Measurements from ENCODE around the gene DNM2. TPM values are rescaled to one million over a fixed set of nuclear protein-coding genes. Genes with fewer than 3 reads are reported as not detected.

The DNM2 gene
- total RNA-seq, 3 donors from 2014 or later = 83.1 to 98.6 (median 84.5) TPM

GRCh38 chr19:10677751-10678150 is 40.1 kb upstream of the DNM2 start:
- H3K36me3 ChIP-seq = peaks cover 41% of the 10 kb centered on the region

DNA sequence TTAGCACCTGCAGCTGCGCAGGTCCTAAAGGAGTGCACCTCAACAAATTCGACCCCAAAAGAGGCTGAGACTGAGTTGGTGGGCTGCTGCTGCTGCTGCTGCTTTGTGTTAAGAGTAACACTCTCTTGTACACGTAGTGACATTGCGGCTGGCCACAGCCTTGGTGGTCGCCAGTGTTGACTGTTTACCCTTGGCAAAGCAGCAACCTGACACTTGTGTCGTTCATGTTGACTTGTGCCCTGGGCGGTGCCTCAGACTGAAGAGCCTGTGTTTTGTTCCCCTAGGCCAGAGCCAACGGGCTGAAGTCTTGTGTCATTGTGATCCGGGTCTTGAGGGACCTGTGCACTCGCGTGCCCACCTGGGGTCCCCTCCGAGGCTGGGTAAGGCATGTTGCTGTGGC is 39.1 kb upstream of the DNM2 start:
- H3K27me3 ChIP-seq = no peaks in the 10 kb centered on the region
- peaks cover 52% of the 10 kb centered on the region for H3K36me3 ChIP-seq
- no peak for DNase-seq (ENCODE audit: low spot score in 2 of 2)
- H3K9me3 ChIP-seq = no peaks in the 10 kb centered on the region
- no peak overlapping the region for H3K27ac ChIP-seq
- H3K4me3 ChIP-seq = no peak overlapping the region
- intact Hi-C loops (cut with DNase I; ENCODE audit: low total_unique reads) = no loop called here
- no peak for TF ChIP-seq POLR2AphosphoS5 (IDR thresholded peaks at IDR 0.05)
- TF ChIP-seq, protein P1, sequence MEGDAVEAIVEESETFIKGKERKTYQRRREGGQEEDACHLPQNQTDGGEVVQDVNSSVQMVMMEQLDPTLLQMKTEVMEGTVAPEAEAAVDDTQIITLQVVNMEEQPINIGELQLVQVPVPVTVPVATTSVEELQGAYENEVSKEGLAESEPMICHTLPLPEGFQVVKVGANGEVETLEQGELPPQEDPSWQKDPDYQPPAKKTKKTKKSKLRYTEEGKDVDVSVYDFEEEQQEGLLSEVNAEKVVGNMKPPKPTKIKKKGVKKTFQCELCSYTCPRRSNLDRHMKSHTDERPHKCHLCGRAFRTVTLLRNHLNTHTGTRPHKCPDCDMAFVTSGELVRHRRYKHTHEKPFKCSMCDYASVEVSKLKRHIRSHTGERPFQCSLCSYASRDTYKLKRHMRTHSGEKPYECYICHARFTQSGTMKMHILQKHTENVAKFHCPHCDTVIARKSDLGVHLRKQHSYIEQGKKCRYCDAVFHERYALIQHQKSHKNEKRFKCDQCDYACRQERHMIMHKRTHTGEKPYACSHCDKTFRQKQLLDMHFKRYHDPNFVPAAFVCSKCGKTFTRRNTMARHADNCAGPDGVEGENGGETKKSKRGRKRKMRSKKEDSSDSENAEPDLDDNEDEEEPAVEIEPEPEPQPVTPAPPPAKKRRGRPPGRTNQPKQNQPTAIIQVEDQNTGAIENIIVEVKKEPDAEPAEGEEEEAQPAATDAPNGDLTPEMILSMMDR (IDR thresholded peaks at IDR 0.05) = no peak
- no peak for TF ChIP-seq POLR2A (IDR thresholded peaks at IDR 0.05)
- no peaks in the 10 kb centered on the region for H3K4me1 ChIP-seq

More at GRCh38 chr19:10677751-10678150, 40.1 kb upstream of the DNM2 start:
- Histone ChIP-seq H3K27me3 (no peaks in the 10 kb centered on the region), H3K4me3 (no peak overlapping the region), H3K9me3 (no peaks in the 10 kb centered on the region), H3K4me1 (no peaks in the 10 kb centered on the region), H3K27ac (no peak overlapping the region)
- no peak for DNase-seq (ENCODE audit: low spot score in 2 of 2)
- intact Hi-C loops (cut with DNase I; ENCODE audit: low total_unique reads) = no loop called here
- no peak for TF ChIP-seq POLR2AphosphoS5 (IDR thresholded peaks at IDR 0.05)
- TF ChIP-seq, protein P1 (IDR thresholded peaks at IDR 0.05) = no peak

- no peaks in the 10 kb centered on the region for H3K9me3 ChIP-seq
- H3K4me3 ChIP-seq = no peak overlapping the region
- intact Hi-C loops (cut with DNase I; ENCODE audit: low total_unique reads) = no loop called here
- no peaks in the 10 kb centered on the region for H3K27me3 ChIP-seq
- no peak for DNase-seq (ENCODE audit: low spot score in 2 of 2)
- H3K27ac ChIP-seq = no peak overlapping the region
- H3K4me1 ChIP-seq = no peaks in the 10 kb centered on the region
- H3K36me3 ChIP-seq = peaks cover 53% of the 10 kb centered on the region
- no peak for TF ChIP-seq POLR2A (IDR thresholded peaks at IDR 0.05)
- TF ChIP-seq, protein P1 (IDR thresholded peaks at IDR 0.05) = no peak
- TF ChIP-seq POLR2AphosphoS5 (IDR thresholded peaks at IDR 0.05) = no peak
These were observed 38.1 kb upstream of the DNM2 start for GRCh38 chr19:10679743-10680142.

DNA sequence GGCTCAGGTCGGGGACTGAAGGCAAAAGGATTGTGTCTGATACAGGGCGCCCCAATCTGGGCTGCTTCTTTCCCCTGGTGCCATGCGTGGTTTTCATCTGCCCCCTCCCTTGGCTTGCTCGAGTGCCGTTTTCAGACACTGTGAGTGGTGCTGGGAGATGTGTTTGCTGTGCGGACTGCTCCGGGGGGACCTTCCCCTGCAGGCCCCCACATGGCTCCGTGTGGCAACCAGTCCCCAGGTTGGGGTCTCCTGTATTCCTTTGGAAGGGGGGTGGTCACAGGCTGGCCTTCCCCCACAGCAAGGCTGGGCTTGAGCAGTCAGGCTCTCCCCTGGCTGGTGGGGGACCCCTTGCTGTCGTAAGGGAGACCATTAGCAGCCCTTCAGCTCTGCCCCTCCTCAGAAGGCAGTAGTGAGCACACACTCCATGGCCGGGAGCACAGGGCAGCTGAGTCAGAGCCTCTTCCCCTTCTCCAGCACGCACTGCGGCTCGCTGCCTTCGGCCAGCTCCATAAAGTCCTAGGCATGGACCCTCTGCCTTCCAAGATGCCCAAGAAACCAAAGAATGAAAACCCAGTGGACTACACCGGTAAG is 37.2 kb upstream of the DNM2 start:
- intact Hi-C loops (cut with DNase I; ENCODE audit: low total_unique reads) = no loop called here
- DNase-seq (ENCODE audit: low spot score in 2 of 2) = no peak
- TF ChIP-seq POLR2AphosphoS5 (IDR thresholded peaks at IDR 0.05) (no peak), POLR2A (IDR thresholded peaks at IDR 0.05) (no peak)
- TF ChIP-seq, protein P1 (IDR thresholded peaks at IDR 0.05) = no peak
- Histone ChIP-seq H3K9me3 (no peaks in the 10 kb centered on the region), H3K4me3 (no peak overlapping the region), H3K27ac (no peak overlapping the region), H3K27me3 (no peaks in the 10 kb centered on the region), H3K36me3 (peaks cover 53% of the 10 kb centered on the region), H3K4me1 (no peaks in the 10 kb centered on the region)

DNA sequence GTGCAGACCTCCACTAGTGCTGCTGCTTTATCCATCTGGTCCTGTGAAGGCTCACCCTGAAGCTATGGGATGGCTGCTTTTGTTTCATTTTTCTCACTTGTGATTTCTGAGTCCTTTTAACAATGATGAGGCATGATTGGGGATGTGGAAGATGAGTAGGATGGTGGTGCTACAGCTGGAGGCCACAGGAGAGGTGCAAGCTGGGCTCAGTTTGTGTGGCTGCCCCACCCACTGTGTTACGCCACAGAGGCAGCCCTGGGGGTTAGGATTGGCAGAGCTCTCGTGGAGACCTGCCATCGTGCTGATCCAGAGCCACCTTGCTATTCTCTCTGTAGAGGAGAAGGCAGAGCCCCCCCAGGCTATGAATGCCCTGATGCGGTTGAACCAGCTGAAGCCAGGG is 36.2 kb upstream of the DNM2 start:
- no peak for TF ChIP-seq POLR2AphosphoS5 (IDR thresholded peaks at IDR 0.05)
- no peak for TF ChIP-seq POLR2A (IDR thresholded peaks at IDR 0.05)
- TF ChIP-seq, protein P1 (IDR thresholded peaks at IDR 0.05) = no peak
- Histone ChIP-seq H3K27ac (no peak overlapping the region), H3K27me3 (no peaks in the 10 kb centered on the region), H3K9me3 (no peaks in the 10 kb centered on the region), H3K4me1 (no peaks in the 10 kb centered on the region), H3K4me3 (no peak overlapping the region), H3K36me3 (peaks cover 53% of the 10 kb centered on the region)
- intact Hi-C loops (cut with DNase I; ENCODE audit: low total_unique reads) = no loop called here
- no peak for DNase-seq (ENCODE audit: low spot score in 2 of 2)
